Stomach (tissue), 9 donors: ENCODE measurements around the gene SLC25A24. TPM values are rescaled to one million over a fixed set of nuclear protein-coding genes. Genes with fewer than 3 reads are reported as not detected.

ENCODE experiments used
- DNase-seq, 2 donors: peaks; one replicate each; pipeline versions ENCODE4 v3.0.0 to v3.0.0-alpha.2; 2013 to 2019
- H3K27ac ChIP-seq, 5 donors: fragments of 200-600 bp in 4 of 5; sonication (generic) in 4 of 5; one replicate each; pipeline ENCODE4 v1.5.1; 2013 to 2019; ENCODE audit warnings: mild to moderate bottlenecking in 1 of 5, moderate library complexity in 1 of 5
- H3K27me3 ChIP-seq, 3 donors: fragments of 200-600 bp; sonication (generic); one replicate each; pipeline ENCODE4 v1.5.1; 2017 to 2019; ENCODE audit warnings: mixed run types in 1 of 3
- H3K36me3 ChIP-seq, 4 donors: fragments of 200-600 bp; sonication (generic); 1 replicate in 3 of 4; 2 replicates in 1 of 4; pipeline ENCODE4 v1.5.1; 2016 to 2019
- H3K4me1 ChIP-seq, 4 donors: fragments of 200-600 bp; sonication (generic); one replicate each; pipeline ENCODE4 v1.5.1; 2016 to 2019
- H3K4me3 ChIP-seq, 4 donors: fragments of 200-600 bp; sonication (generic) in 3 of 4; one replicate each; pipeline ENCODE4 v1.5.1; 2016 to 2019; ENCODE audit warnings: mild to moderate bottlenecking in 1 of 4
- H3K9me3 ChIP-seq, 4 donors: fragments of 200-600 bp; sonication (generic); one replicate each; pipeline ENCODE4 v1.5.1; 2016 to 2019
- EP300 ChIP-seq: sonication (generic); formaldehyde crosslinking; IDR thresholded peaks from one replicate; pipeline ENCODE4 v1.6.1; 2017; ENCODE audit warnings: antibody characterized with exemption
- POLR2A ChIP-seq, 4 donors: fragments of 450-650 bp; IDR thresholded peaks; one replicate each; pipeline ENCODE4 v1.6.1; 2016; ENCODE audit warnings: antibody characterized with exemption in 4 of 4, control low read depth in 2 of 4, mild to moderate bottlenecking in 1 of 4, moderate library complexity in 1 of 4
- POLR2AphosphoS5 ChIP-seq, 3 donors: sonication (generic); formaldehyde crosslinking; IDR thresholded peaks; one replicate each; pipeline ENCODE4 v1.6.1; 2016; ENCODE audit warnings: antibody characterized with exemption in 3 of 3
- WGBS, 5 donors: extraction: QIAGEN DNeasy Blood & Tissue Kit in 3 of 5; methylation state at CpG; one replicate each; pipeline versions ENCODE4 v1.1.5 to v1.1.7; 2013 to 2018; 5-methylcytosine and 5-hydroxymethylcytosine counted together
- intact Hi-C: fragments of 100-400 bp; cut with DNase I; formaldehyde crosslinking; loops from one replicate; pipeline ENCODE4 v1.15.1; 2023; ENCODE audit warnings: low total_unique reads
- polyA plus RNA-seq, 3 donors: library from polyadenylated mRNA; stranded (reverse); fragments of 200-250 nt; gene quantifications; one replicate each; pipeline ENCODE4 v1.2.3, GENCODE V29; 2013
- total RNA-seq, 5 donors: library from RNA; depleted of rRNA; stranded (reverse); fragments of >200 nt; gene quantifications; one replicate each; pipeline versions ENCODE4 v1.1.0 to v1.2.3, GENCODE V29; 2014 to 2016
- TF ChIP-seq, protein P1 (sequence below), 7 experiments: fragments of 450-650 bp in 4 of 7; fragments of 200-600 bp in 3 of 7; sonication (generic) in 3 of 7; IDR thresholded peaks; one replicate each; pipeline ENCODE4 v1.5.1; 2016 to 2019; ENCODE audit warnings: antibody characterized with exemption in 7 of 7, control low read depth in 2 of 7, mild to moderate bottlenecking in 1 of 7
- donor health status: healthy with polysubstance abuse.
- donor health status: Bipolar disorder and iron deficiency.
- donor health status: healthy.

SLC25A24 gene
- total and polyA plus RNA-seq, 8 donors, result 4.1 to 76.9 (median 19.3) TPM

DNA sequence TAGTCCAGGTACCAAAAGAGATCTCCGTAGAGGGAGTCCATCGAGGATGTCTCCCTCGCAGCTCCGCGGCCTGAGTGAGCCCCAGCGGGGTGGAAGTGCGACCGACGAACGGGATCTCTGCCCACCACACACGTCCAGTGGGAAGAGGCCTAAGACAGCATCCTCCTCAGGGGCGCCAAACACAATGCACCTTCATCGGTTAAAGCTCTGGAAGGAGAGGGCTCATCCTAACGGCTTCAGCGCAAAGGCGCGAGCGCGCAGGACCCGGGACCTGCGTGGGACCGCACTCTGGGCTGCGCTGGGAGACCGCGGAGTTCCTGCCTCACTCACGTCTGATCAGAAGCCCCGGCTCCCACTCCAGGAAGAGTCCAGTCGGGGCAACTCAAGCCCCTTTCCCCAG lies 7.6 kb downstream of the SLC25A24 start:
- Histone ChIP-seq H3K36me3 (peaks cover 0 to 43% (median 33%) of the 10 kb centered on the region in 4 donors), H3K9me3 (peaks cover 0 to 5% (median 0%) of the 10 kb centered on the region in 4 donors), H3K4me3 (no peak overlapping the region), H3K27me3 (no peaks in the 10 kb centered on the region), H3K27ac (no peak overlapping the region), H3K4me1 (peaks cover 0 to 13% (median 4%) of the 10 kb centered on the region in 4 donors)
- TF ChIP-seq, protein P1, sequence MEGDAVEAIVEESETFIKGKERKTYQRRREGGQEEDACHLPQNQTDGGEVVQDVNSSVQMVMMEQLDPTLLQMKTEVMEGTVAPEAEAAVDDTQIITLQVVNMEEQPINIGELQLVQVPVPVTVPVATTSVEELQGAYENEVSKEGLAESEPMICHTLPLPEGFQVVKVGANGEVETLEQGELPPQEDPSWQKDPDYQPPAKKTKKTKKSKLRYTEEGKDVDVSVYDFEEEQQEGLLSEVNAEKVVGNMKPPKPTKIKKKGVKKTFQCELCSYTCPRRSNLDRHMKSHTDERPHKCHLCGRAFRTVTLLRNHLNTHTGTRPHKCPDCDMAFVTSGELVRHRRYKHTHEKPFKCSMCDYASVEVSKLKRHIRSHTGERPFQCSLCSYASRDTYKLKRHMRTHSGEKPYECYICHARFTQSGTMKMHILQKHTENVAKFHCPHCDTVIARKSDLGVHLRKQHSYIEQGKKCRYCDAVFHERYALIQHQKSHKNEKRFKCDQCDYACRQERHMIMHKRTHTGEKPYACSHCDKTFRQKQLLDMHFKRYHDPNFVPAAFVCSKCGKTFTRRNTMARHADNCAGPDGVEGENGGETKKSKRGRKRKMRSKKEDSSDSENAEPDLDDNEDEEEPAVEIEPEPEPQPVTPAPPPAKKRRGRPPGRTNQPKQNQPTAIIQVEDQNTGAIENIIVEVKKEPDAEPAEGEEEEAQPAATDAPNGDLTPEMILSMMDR (IDR thresholded peaks at IDR 0.05), result no peak
- TF ChIP-seq EP300 (no peak), POLR2A (IDR thresholded peaks at IDR 0.05) (no peak), POLR2AphosphoS5 (IDR thresholded peaks at IDR 0.05) (no peak)
- DNase-seq, result no peak
- WGBS, 5 donors, result 95 to 99% (median 98%) methylated on average over 9 to 28 of the region's 28 CpGs
- intact Hi-C loops, result no loop called here

DNA sequence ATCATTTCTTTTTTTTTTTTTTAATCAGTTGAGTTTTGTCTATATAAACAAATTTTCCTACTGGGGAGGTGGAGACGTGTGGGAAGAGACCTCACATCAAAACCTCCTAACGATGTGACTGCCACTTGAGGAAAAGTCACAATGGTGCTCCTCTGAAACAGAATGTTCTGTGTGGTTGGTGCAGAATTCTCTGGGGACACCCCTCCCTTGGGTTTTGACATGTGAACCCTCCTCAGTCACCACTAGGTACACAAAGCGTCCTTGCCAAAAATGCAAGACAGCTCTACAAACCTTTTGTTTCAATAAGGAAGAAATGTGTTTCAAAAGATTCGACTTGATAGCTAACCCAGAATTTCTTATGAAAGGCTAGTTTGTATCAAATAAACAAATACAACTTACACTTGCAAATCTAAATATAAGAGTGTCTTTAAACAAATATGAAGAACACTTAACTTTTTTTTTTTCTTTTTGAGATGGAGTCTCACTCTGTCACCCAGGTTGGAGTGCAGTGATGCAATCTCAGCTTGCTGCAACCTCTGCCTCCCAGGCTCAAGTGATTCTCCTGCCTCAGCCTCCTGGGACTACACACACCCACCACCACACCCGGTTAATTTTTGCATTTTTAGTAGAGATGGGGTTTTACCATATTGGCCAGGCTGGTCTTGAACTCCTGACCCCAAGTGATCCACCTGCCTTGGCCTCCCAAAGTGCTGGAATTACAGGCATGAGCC lies 9.3 kb downstream of the SLC25A24 start:
- no peak overlapping the region for H3K4me3 ChIP-seq
- no peak for TF ChIP-seq POLR2AphosphoS5 (IDR thresholded peaks at IDR 0.05)
- no peak for TF ChIP-seq EP300
- TF ChIP-seq, protein P1 (IDR thresholded peaks at IDR 0.05), result no peak
- TF ChIP-seq POLR2A (IDR thresholded peaks at IDR 0.05), result no peak
- H3K9me3 ChIP-seq, result peaks cover 0 to 5% (median 0%) of the 10 kb centered on the region in 4 donors
- WGBS, 5 donors, result 74 to 91% (median 86%) methylated on average over 5 of the region's 5 CpGs
- DNase-seq, result no peak
- no peak overlapping the region for H3K27ac ChIP-seq
- intact Hi-C loops, result no loop called here
- H3K27me3 ChIP-seq, result no peaks in the 10 kb centered on the region
- no peaks in the 10 kb centered on the region for H3K4me1 ChIP-seq
- peaks cover 0 to 38% (median 30%) of the 10 kb centered on the region in 4 donors for H3K36me3 ChIP-seq

DNA sequence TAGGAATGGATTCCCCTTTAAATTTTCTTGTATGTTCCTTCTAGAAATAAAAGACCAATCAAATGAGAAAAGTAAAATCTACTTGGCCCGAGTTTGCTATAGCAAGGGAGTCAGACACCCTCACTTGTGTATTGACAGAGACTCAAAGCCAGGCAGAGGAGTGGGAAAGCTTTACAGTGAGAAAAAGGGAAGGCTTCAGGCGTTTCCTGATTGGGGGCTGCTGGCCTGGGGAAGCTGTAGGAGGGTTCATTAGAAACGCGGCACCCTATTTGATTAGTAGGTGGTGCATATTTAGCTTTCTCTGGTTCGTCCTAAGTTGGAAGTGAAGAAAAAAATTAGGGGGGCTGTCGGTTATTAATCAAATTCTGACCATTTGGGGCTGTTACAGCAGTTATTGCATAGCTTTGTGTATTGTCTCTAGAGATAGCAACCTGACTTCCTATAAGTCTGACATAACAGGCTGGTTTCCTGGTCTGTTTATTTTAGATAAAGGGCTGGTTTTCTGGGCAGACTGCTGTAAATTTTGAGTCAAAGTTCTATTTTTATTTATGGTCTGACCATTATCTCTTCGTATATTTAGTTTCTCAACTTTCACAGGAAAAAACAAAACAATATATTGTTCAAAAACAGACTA lies 10.0 kb downstream of the SLC25A24 start:
- Histone ChIP-seq H3K4me3 (no peak overlapping the region), H3K36me3 (peaks cover 1 to 37% (median 26%) of the 10 kb centered on the region in 4 donors), H3K4me1 (no peaks in the 10 kb centered on the region), H3K9me3 (peaks cover 0 to 5% (median 0%) of the 10 kb centered on the region in 4 donors), H3K27ac (no peak overlapping the region), H3K27me3 (no peaks in the 10 kb centered on the region)
- TF ChIP-seq, protein P1 (IDR thresholded peaks at IDR 0.05), result no peak
- TF ChIP-seq EP300, result no peak
- TF ChIP-seq POLR2A (IDR thresholded peaks at IDR 0.05), result no peak
- no peak for DNase-seq
- 82 to 88% (median 86%) methylated on average over 7 of the region's 7 CpGs for WGBS, 5 donors
- intact Hi-C loops, result no loop called here

DNA sequence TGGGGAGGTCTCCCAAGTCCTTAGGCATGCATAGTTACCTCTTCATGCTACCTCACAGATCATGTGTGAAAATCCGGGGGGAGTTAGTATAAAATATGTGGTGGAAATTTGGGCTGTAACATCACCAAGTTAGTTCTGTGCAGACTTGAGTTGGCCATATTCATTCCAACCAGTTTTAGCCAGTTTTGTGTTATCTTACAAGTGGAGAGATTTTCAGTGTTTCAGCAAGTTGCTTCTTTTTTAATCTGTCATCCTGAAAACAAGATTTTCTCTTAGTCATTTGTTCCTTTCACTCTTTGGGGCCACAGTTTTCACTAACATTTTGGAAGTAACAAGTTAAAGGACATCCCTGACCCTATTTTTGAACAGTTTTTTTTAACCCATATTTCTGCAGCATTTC lies 11.3 kb downstream of the SLC25A24 start:
- H3K4me3 ChIP-seq, result no peak overlapping the region
- H3K9me3 ChIP-seq, result peaks cover 0 to 5% (median 0%) of the 10 kb centered on the region in 4 donors
- no peak overlapping the region for H3K27ac ChIP-seq
- DNase-seq, result no peak
- H3K36me3 ChIP-seq, result peaks cover 8 to 43% (median 29%) of the 10 kb centered on the region in 4 donors
- no peaks in the 10 kb centered on the region for H3K4me1 ChIP-seq
- H3K27me3 ChIP-seq, result no peaks in the 10 kb centered on the region
- 91 to 100% (median 94%) methylated on average over 1 of the region's 1 CpG for WGBS, 5 donors
- no peak for TF ChIP-seq EP300
- no peak for TF ChIP-seq POLR2A (IDR thresholded peaks at IDR 0.05)
- TF ChIP-seq, protein P1 (IDR thresholded peaks at IDR 0.05), result no peak
- no peak for TF ChIP-seq POLR2AphosphoS5 (IDR thresholded peaks at IDR 0.05)
- intact Hi-C loops, result no loop called here
